RCC 7860 (cell line): ENCODE data around the gene STK32C.
"Not testable (repeated sequence)": the region's sequence is repeated elsewhere in the genome, so short reads cannot be mapped to it uniquely, and the experiment has no call there.

Source experiments
- DNase-seq: peaks from one replicate; pipeline ENCODE4 v3.0.0-alpha.2; 2015; ENCODE audit warnings: low spot score
- FAIRE-seq: peaks from 2 replicates; lab custom pipeline; 2012; peaks lifted over from hg19 to GRCh38; lab: Jason Lieb, UNC

The STK32C gene

GRCh38 chr10:132303361-132304115, 4.2 kb downstream of the STK32C start:
- DNase-seq (no peak), FAIRE-seq (no peak)

- FAIRE-seq: no peak
Measured at GRCh38 chr10:132302421-132303310, 5.1 kb downstream of the STK32C start.

GRCh38 chr10:132301371-132302330, 6.1 kb downstream of the STK32C start:
- FAIRE-seq (no peak), DNase-seq (no peak)

More at GRCh38 chr10:132302421-132303310, 5.1 kb downstream of the STK32C start:
- no peak for DNase-seq

- no peak for FAIRE-seq
- no peak for DNase-seq
Measured at GRCh38 chr10:132300582-132300981, 7.2 kb downstream of the STK32C start.

GRCh38 chr10:132299371-132300336, 8.1 kb downstream of the STK32C start:
- FAIRE-seq (no peak), DNase-seq (no peak)

GRCh38 chr10:132298038-132298881, 9.5 kb downstream of the STK32C start:
- FAIRE-seq (no peak), DNase-seq (no peak)

- no peak for FAIRE-seq
- DNase-seq: no peak
Measured at GRCh38 chr10:132297526-132297925, 10.2 kb downstream of the STK32C start.

GRCh38 chr10:132296666-132297443, 10.9 kb downstream of the STK32C start:
- DNase-seq: no peak

GRCh38 chr10:132295481-132295880, 12.3 kb downstream of the STK32C start:
- not testable (repeated sequence) for DNase-seq, FAIRE-seq

More at GRCh38 chr10:132296666-132297443, 10.9 kb downstream of the STK32C start:
- FAIRE-seq: no peak

- FAIRE-seq: no peak
Measured at GRCh38 chr10:132294561-132295318, 13.0 kb downstream of the STK32C start.

GRCh38 chr10:132293813-132294520, 13.8 kb downstream of the STK32C start:
- DNase-seq: no peak
- FAIRE-seq: no peak

More at GRCh38 chr10:132294561-132295318, 13.0 kb downstream of the STK32C start:
- DNase-seq: no peak

- FAIRE-seq (no peak), DNase-seq (no peak)
Measured at GRCh38 chr10:132293201-132293812, 14.4 kb downstream of the STK32C start.

- no peak for FAIRE-seq
- no peak for DNase-seq
Measured at GRCh38 chr10:132292287-132293200, 15.2 kb downstream of the STK32C start.

- FAIRE-seq (no peak), DNase-seq (no peak)
Measured at GRCh38 chr10:132291826-132292225, 15.9 kb downstream of the STK32C start.

- FAIRE-seq: no peak
- DNase-seq: no peak
Measured at GRCh38 chr10:132290631-132291030, 17.1 kb downstream of the STK32C start.
